Cerebellar cortex (tissue), 1 donor: ENCODE measurements around the gene RAB3GAP1.
"Not testable (repeated sequence)": the region's sequence is repeated elsewhere in the genome, so short reads cannot be mapped to it uniquely, and the experiment has no call there.

ENCODE experiments used
- DNase-seq: peaks from one replicate; pipeline ENCODE4 v3.0.0-alpha.2; 2015; ENCODE audit warnings: low spot score

RAB3GAP1 gene

DNA sequence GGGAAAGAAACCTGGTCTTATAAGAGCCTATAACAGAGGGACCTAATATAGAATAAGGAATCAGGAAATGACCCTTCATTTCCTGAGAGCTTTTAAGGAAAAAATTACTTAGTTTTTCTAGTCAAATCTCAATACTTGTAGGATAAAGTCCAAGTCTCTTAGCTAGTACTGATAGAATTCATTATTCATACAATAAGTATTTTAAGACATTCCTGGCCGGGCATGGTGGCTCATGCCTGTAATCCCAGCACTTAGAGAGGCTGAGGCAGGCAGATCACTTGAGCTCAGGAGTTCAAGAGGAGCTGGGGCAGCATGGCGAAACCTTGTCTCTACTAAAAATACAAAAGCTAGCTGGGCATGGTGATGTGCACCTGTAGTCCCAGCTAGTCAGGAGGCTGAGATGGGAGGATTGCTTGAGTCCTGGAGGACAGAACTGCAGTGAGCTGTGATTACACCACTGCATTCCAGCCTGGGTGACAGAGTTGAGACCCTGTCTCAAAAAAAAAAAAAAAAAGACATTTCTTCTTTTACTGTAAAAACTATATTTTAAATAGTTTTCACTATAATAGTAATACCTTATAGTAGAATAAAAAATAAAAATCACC is 3.2 kb downstream of the RAB3GAP1 start:
- no peak for DNase-seq

DNA sequence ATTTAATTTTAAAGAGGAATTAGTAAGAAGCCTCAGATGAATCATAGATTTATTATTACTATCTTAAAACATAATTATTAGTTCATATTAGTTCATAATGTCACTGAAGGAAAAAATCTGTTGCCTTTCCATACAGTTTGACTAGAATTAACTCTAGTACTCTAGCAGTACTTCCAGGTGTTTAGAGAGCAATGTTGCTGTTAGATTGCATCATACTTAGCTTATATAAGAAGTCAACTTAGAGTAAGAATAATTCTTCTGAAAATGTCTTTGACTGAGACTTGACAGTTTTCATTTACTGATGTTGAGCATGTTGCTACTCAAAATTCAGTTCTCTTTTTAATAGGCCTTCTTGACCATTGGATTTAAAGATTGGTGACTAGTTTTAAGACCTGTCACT is 4.7 kb downstream of the RAB3GAP1 start:
- DNase-seq, result no peak

DNA sequence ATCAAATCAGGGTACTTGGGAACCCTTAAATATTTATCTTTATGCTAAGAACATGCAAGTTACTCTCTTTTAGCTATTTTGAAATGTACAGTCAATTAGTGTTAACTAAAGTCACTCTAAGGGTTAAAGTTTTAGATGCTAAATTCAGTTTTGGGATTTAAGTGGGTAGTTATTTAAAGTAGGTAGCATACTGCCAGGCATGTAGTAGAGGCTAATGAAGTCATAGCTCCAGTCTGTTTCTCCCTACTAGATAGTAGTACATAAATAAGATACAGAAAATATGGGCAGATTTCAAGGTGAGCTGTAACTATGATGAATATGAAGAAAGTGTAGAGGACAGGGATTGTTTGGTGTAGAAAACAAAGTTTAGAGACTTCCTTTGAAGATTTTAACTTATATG is 7.5 kb downstream of the RAB3GAP1 start:
- DNase-seq, result no peak

DNA sequence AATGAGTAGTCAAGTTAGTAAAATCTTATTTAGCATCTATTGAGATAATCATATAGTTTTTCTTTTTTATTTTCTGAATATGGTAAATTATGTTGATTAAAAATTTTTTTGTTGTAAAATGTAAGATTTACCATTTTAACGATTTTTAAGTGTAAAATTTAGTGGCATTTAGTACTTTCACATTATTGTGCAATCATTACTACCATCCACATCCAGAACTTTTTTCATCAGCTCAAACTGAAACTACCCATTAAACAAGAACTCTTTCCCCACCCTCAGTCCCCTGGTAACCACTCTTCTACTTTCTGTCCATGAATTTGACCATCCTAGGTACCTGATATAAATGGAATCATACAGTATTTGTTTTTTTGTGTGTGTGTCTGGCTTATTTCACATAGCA is 11.1 kb downstream of the RAB3GAP1 start:
- no peak for DNase-seq

DNA sequence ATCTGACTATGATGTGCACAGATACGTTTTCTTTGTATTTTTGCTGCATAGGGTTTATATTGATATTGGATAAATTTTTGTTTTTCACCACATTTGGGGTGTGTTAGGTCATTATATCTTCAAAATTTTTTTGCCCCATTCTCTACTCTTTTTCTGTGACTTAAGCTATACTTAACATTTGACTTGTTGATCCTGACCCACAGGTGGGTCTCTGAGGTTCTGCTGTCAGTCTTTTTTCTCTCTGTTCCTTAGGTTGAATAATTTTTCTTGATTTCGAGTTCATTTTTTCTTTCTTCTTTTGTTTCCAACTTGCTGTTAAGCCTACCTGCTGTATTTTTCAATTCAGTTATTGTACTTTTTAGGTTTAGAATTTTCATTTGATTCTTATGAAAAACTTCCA is 12.1 kb downstream of the RAB3GAP1 start:
- no peak for DNase-seq

DNA sequence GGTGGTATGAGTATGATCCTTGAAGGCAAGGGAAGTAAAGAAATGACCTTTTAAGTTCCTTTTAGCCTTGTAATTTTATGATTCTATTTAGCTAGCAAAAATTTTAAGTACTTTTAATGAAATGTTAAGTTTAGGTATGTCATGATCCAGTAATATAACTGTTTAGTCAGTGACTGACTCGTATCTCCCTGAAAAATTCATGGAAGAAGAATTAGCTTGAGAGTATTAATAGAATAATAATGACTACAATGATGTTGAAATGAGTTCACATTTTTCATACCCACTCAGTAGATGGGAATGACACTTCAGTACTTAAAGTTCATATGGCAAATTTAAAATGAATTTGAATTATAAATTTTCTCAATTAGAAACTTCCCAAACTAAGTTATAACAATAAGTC is 14.6 kb downstream of the RAB3GAP1 start:
- DNase-seq, result no peak

DNA sequence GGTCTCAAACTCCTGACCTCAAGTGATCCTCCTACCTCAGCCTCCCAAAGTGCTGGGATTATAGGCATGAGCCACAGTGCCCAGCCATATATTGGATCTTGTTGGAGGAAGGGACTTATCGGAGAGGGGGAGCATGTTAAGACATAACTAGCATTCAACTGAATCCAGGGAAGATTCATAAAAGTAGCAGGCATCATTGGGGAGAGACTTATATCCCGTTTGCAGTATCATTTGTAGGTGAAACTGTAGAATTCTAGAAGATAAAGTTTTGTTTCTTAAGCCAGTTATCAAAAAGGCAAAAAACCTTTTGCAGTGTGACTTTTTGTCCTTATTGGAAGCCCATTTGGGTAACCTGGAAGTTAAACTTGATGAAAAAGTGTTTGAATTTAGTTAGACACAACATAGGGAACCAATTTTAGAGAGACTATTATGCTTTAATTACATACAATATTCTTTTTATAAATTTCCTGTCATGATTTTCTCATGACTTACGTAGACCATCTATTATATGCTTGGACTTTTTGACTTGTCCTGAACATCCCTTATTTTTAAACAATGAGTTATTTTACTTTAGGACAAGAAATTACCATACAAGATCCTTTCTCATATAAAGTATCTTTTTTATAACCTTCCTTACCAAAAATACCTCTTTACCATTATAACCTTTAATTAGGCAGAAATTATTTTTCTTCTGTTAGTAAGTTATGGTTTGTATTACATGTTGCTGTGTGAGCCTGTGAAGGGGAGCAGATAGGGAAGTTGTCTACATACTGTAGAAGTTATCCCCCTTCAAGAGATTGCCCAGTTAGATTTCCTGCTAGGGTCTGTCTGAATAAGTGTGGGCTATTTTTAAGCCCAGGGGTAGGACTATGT is 20.3 kb downstream of the RAB3GAP1 start:
- no peak for DNase-seq

DNA sequence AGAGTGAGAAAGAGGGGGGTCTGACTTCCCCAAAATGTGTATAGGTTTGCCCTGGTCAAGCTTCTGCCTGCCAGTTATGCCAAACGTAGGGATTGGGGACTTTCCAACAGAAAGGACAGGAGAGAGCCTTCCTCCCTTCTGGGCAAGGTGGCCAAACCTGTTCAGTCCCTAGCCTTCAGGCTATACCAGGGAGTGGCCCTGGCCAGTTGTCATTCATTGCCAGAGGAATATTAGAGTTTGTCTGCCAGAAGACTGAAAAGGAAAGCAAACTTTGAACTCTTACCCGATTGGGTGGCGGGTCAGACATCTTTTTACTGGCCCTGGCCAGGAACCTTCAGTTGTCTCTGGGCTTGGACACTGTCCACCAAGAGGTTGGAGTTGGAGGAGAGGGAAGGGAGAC is 22.1 kb downstream of the RAB3GAP1 start:
- no peak for DNase-seq

DNA sequence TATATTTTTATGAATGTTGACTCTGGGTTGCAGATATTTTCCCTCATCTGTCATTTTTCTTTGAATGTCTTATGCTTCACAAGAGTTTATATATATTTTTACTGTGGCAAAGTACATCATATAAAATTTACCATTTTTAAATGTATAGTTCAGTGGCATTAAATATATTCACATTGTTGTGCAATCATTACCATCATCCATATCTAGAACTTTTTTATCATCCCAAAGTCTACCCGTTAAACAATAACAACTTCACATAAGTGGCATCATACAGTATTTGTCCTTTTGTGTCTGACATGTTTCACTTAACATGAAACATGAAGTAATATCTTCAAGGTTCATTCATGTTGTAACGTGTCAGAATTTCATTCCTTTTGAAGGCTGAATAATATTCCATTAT is 24.5 kb downstream of the RAB3GAP1 start:
- no peak for DNase-seq

DNA sequence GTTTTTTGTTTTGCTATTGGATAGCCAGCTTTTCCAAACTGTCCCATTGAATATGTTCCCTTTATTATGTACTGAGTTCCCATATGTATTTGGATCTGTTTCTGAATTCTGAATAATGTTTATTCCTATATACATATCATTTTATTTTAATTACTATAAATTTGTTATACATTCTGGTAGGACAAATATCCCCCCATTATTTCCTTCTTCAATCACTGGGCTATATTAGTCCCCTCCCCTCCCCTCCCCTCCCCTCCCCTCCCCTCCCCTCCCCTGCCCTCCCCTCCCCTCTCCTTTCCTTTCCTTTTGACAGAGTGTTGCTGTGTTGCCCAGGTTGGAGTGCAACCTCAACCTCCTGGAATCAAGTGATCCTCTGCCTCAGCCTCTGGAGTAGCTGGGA is 26.3 kb downstream of the RAB3GAP1 start:
- no peak for DNase-seq

DNA sequence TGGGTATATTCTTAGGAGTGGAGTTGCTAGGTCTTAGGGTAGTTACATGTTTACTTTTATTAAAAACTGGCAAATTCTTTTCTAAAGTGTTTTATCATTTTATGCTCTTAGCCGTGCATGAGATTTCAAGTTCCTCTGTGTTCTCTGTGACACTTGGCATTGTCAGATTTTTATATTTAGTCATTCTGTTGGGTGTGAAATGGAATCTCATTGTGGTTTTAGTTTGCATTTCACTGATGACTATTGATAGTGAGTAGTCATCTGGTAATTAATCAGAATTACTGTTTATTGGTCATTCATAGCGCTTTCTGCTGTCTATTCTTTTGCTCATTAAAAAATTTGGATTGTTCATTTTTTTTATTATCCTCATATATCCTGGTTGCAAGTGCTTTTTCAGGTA is 34.1 kb downstream of the RAB3GAP1 start:
- DNase-seq, result no peak

DNA sequence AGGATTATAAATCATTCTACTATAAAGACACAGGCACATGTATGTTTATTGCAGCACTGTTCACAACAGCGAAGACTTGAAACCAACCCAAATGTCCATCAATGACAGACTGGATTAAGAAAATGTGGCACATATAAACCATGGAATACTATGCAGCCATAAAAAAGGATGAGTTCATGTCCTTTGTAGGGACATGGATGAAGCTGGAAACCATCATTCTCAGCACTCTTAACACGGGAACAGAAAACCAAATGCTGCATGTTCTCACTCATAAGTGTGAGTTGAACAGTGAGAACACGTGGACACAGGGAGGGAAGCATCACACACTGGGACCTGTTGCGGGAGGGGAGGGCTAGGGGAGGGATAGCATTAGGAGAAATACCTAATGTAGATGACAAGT is 37.5 kb downstream of the RAB3GAP1 start:
- DNase-seq, result not testable (repeated sequence)

DNA sequence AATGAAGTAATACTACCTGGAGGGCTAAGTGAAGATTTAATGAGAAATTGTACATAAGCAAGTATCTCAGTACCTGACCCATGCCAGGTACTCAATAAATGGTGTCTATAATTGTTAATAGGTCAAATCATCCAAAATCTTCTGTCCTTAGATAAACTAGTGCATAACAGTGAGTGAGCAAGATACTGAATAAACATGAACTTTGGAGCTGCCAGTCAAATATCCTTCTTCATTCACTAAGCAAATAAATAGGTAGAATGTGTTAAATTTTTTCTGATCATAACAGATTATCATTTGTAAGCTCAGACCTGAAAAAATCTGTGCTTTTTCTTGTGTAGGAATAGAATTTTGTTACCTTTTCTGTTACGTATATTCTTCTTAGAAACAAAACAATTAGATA is 39.6 kb downstream of the RAB3GAP1 start:
- DNase-seq, result no peak

DNA sequence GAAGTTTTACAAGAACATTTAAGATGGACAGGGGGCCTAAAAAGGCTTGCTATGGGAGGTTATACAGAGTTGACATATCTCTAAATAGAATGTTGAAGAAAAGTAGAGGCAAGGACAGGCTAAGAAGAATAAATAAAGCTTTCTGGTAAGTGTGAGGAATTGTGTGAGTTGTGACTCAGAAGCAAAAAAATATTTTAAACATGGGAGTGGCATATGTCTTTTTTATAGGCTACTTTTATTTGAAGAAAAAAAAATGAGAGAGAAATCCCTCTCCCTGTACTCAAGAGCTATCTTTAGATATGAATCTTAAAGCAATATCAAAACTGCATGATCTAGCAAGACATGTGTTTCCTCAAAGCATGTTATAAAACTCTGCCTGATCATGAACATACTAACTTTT is 41.1 kb downstream of the RAB3GAP1 start:
- DNase-seq, result no peak

DNA sequence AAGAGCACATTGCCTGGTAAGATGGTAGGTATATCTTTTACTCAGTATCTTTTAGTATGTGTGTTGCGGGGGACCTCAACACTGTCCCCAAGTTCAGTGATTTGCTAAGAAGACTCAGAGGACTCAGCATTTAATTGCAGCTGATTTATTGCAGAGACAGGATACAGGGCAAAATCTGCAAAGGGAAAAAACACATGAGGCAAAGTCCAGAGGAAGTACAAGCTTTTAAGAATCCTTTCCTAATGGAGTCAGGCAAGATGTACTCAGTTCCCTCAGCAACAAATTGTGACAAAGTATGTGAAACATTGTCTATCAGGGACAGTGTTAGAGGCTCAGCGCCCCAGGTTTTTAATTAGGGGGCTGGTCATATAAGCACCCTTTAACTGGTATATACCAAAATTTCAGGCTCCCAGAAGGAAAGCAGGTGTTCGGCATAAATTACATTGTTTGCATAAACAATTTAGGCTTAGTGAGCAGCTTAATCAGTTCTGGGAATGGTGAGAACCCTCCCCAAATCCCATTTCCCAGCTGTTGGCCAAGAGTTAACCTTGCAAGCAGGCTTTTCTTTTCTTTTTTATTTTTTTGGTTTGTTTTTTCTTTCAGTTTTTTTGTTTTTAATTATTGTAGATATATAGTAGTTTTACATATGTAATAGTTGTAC is 41.7 kb downstream of the RAB3GAP1 start:
- no peak for DNase-seq

DNA sequence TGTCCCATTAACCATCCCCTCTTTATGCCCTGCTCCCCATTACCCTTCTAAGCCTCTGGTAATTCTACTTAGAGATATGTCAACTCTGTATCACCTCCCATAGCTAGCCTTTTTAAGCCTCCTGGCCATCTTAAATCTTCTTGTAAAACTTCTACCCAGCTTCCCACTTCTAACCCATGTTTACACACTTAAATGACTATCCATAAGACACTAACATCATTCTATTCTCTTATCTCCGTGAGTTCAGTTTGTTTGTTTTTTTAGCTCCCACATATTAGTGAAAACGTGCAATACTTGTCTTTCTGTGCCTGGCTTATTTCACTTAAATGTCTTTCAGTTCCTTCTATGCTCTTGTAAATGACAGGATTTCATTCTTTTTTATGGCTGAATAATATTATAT is 42.4 kb downstream of the RAB3GAP1 start:
- DNase-seq, result no peak

DNA sequence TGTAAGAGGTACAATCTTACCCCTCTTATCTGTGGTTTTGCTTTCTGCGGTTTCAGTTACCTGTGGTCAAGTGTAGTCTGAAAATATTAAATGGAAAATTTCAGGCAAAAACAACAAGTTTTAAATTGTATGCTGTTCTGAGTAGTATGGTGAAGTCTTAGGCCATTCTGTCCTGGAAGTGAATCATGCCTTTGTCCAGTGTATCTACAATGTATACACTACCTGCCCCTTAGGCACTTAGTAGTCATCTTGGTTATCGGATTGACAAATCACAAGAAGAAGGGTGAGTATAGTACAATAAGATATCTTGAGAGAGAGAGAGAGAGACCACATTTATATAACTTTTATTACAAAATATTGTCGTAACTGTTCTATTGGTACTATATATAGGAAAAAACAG is 43.5 kb downstream of the RAB3GAP1 start:
- no peak for DNase-seq

DNA sequence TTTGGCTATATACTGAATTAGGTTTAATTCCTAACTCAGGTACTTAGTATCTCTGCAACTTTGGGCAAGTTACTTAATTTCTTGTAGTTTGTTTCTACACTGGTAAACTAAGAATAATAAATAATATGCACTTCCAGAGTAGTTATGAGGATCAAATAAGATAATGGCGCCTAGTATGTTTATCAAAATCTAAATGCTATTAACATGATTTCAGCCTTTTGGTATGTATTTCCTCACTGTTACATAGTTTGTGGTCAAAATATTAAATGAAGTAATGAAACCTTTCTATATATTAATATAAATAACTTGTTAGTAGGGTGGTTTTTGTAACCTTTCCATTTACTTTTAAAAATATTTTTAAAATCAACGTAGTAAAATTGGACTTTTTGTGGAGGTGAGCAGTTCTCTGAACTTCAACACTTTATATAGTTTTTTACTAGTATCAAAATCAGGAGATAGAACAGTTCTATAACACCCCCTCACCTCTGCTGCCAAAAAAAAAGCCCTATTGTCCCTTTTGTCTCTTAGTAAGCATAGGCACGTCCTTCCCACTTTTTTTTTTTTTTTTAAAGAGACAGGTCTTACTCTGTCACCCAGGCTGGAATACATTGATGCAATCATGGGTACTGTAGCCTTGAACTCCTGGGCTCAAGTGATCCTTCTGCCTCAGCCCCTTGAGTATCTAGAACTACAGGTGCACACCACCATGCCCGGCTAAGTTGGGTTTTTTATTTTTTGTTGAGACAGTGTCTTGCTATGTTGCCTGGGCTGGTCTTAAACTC is 44.8 kb downstream of the RAB3GAP1 start:
- DNase-seq, result no peak

DNA sequence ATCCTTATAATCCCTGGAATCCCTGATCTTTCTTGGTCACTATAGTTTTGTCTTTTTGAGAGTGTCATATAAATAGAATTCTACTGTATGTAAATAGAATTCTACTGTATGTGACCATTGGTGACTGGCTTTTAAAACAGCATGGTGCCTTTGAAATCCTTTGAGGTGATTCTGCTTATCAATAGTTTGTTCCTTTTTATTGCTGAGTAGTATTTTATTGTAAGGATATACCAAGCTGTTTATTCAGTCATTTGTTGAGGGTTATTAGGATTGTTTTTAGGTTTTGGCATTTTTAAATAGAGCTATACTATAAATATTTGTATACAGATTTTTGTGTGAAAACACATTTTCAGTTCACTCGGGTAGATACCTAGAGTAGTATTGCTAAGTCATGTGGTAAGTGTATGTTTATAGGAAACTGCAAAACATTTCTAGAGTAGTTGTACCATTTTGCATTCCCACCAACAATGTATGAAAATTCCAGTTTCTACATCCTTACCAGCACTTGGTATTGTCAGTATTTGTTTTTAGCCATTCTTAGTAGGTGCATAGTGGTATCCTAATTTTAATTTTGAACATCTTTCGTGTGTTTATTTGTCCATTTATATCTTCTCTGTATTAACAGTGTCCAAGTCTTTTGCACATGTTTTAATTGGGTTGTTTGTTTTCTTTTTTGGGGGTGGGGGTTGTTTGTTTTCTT is 45.6 kb downstream of the RAB3GAP1 start:
- no peak for DNase-seq

DNA sequence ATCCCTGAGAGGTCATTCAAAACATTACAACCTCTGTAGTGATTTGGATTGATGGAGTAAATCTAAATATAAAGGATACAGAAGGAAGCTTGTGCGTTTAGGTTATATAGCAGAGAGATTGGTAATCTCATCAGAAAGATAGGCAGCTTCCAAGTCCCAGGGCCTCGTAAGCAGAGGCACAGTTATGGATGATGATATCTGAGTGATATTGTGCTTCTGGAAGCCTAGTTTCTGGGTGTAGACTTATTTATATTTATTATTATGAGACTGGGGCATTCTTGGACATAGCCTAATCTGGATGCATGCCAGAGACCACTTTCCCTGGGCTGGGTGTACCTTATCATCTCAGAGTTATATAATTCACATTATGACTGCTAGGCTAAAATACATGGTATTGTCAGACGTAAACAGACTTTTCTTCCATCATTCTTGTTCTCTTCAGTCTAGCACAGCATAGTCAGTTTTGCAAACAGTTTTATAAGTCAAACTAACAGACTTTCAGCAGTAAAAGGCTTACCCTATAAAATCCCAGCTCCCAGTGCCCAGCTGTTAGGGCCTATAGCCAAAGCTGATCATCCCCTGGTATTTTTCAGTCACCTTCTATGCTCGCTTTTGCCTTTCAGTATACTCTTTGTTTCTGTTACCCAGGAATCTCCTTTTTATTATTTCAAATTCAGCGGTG is 47.9 kb downstream of the RAB3GAP1 start:
- DNase-seq, result no peak

DNA sequence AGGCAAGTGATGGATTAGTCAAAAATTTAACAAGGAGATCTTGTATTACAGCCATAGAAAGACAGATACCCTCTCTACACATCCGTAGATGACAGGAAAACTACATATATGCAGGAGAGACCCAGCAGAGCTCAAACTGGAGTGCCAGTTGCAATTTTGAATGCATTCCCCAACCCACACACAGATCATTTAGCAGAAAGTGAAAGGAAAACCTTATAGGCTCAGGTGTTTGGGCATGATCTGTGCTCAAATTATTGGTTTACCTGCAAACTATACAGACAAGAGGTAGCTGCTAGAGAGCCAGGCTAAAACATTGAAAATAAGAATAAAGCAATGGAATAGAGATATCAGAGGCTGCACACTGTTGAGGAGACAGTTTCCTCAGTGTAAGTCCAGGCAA is 51.8 kb downstream of the RAB3GAP1 start:
- DNase-seq, result no peak
